Neuronal stem cell (in vitro differentiated cells): Measurements from ENCODE around the gene PARP3.
"Not testable (repeated sequence)": the region's sequence is repeated elsewhere in the genome, so short reads cannot be mapped to it uniquely, and the experiment has no call there.

Source experiments
- DNase-seq: peaks from one replicate; pipeline ENCODE4 v3.0.0-alpha.2; 2013; ENCODE audit warnings: low spot score
- H2AFZ ChIP-seq: one replicate; pipeline ENCODE4 v1.6.1; 2013; ENCODE audit warnings: mild to moderate bottlenecking, low read length, inconsistent platforms
- H2AK5ac ChIP-seq: 2 replicates; pipeline ENCODE4 v1.6.1; 2013; ENCODE audit warnings: low read depth, mild to moderate bottlenecking, inconsistent platforms, low read length, moderate library complexity, mixed read lengths
- H2BK120ac ChIP-seq: 2 replicates; pipeline ENCODE4 v1.6.1; 2013; ENCODE audit warnings: low read depth, mild to moderate bottlenecking, inconsistent platforms, low read length, moderate library complexity, mixed read lengths
- H2BK12ac ChIP-seq: one replicate; pipeline ENCODE4 v1.6.1; 2013; ENCODE audit warnings: low read length, inconsistent platforms
- H2BK15ac ChIP-seq: 2 replicates; pipeline ENCODE4 v1.6.1; 2013; ENCODE audit warnings: mild to moderate bottlenecking, low read length, inconsistent platforms, mixed read lengths
- H2BK5ac ChIP-seq: one replicate; pipeline ENCODE4 v1.6.1; 2013; ENCODE audit warnings: inconsistent platforms, mild to moderate bottlenecking, low read length, moderate library complexity
- H3K14ac ChIP-seq: one replicate; pipeline ENCODE4 v1.6.1; 2013; ENCODE audit warnings: low read length, inconsistent platforms
- H3K18ac ChIP-seq: 2 replicates; pipeline ENCODE4 v1.6.1; 2013; ENCODE audit warnings: low read length, inconsistent platforms
- H3K23ac ChIP-seq: 2 replicates; pipeline ENCODE4 v1.6.1; 2013; ENCODE audit warnings: low read depth, mild to moderate bottlenecking, mixed read lengths, low read length, inconsistent platforms; ENCODE audit not compliant: poor library complexity
- H3K27ac ChIP-seq: replicated peaks from 3 replicates; pipeline ENCODE4 v1.5.1; 2013; ENCODE audit warnings: low read length, inconsistent platforms
- H3K27me3 ChIP-seq, 3 experiments: 2 replicates each; pipeline ENCODE4 v1.6.1; 2013; ENCODE audit warnings: low read length in 3 of 3, mild to moderate bottlenecking in 2 of 3, inconsistent platforms in 1 of 3, low read depth in 1 of 3, mixed read lengths in 1 of 3, moderate library complexity in 1 of 3; ENCODE audit not compliant: control insufficient read depth in 3 of 3, insufficient read depth in 3 of 3
- H3K36me3 ChIP-seq, 2 donors: replicated peaks in 1 of 2; 2 replicates each; pipeline ENCODE4 v1.6.1; 2013; ENCODE audit warnings: low read length in 2 of 2; ENCODE audit not compliant: control insufficient read depth in 2 of 2, insufficient read depth in 2 of 2
- H3K4ac ChIP-seq: 2 replicates; pipeline ENCODE4 v1.6.1; 2013; ENCODE audit warnings: inconsistent platforms, mild to moderate bottlenecking, low read length, moderate library complexity
- H3K4me1 ChIP-seq, 2 donors: 1 replicate in 1 of 2; 2 replicates in 1 of 2; pipeline ENCODE4 v1.6.1; 2013; ENCODE audit warnings: low read length in 2 of 2, low read depth in 1 of 2; ENCODE audit not compliant: control insufficient read depth in 2 of 2, insufficient read depth in 1 of 2
- H3K4me2 ChIP-seq: one replicate; pipeline ENCODE4 v1.6.1; 2013; ENCODE audit warnings: mild to moderate bottlenecking, low read length, inconsistent platforms; ENCODE audit not compliant: insufficient read depth, poor library complexity, severe bottlenecking
- H3K4me3 ChIP-seq, 2 donors: 2 replicates each; pipeline ENCODE4 v1.5.1; 2013; ENCODE audit warnings: low read length in 2 of 2, mild to moderate bottlenecking in 2 of 2, inconsistent platforms in 1 of 2, moderate library complexity in 1 of 2
- H3K79me1 ChIP-seq: one replicate; pipeline ENCODE4 v1.6.1; 2013; ENCODE audit warnings: low read depth, mild to moderate bottlenecking, inconsistent platforms, low read length, moderate library complexity
- H3K9ac ChIP-seq: one replicate; pipeline ENCODE4 v1.6.1; 2013; ENCODE audit warnings: mild to moderate bottlenecking, low read depth, low read length, inconsistent platforms; ENCODE audit not compliant: poor library complexity
- H3K9me3 ChIP-seq, 2 donors: replicated peaks in 1 of 2; 2 replicates each; pipeline versions ENCODE3 to v1.6.1; 2013; ENCODE audit warnings: low read length in 2 of 2, mild to moderate bottlenecking in 2 of 2, inconsistent platforms in 1 of 2, low read depth in 1 of 2, mixed read lengths in 1 of 2, moderate library complexity in 1 of 2; ENCODE audit not compliant: control insufficient read depth in 2 of 2, insufficient read depth in 1 of 2
- H4K8ac ChIP-seq: one replicate; pipeline ENCODE4 v1.6.1; 2013; ENCODE audit warnings: low read depth, mild to moderate bottlenecking, inconsistent platforms, low read length, moderate library complexity
- H4K91ac ChIP-seq: one replicate; pipeline ENCODE4 v1.6.1; 2013; ENCODE audit warnings: low read length, low read depth, mild to moderate bottlenecking, inconsistent platforms; ENCODE audit not compliant: poor library complexity
- WGBS, 2 donors: extraction: QIAGEN DNeasy Blood & Tissue Kit; methylation state at CpG; one replicate each; pipeline ENCODE4 v1.1.7; 2013; ENCODE audit warnings: missing lambda C conversion rate in 2 of 2, mixed read lengths in 1 of 2; ENCODE audit not compliant: insufficient read length in 2 of 2, insufficient replicate concordance in 1 of 2; ENCODE audit errors: extremely low coverage in 2 of 2; 5-methylcytosine and 5-hydroxymethylcytosine counted together

The PARP3 gene

GRCh38 chr3:51897391-51897790 lies 44.8 kb upstream of the PARP3 start:
- H2BK5ac ChIP-seq = no peak overlapping the region
- H2AK5ac ChIP-seq = no peak overlapping the region
- no peaks in the 10 kb centered on the region for H3K27me3 ChIP-seq
- H3K4ac ChIP-seq = no peak overlapping the region
- no peak overlapping the region for H3K27ac ChIP-seq
- H2BK120ac ChIP-seq = no peak overlapping the region
- H3K9me3 ChIP-seq = no peaks in the 10 kb centered on the region
- H2BK15ac ChIP-seq = no peak overlapping the region
- no peak overlapping the region for H3K14ac ChIP-seq
- H4K8ac ChIP-seq = no peak overlapping the region
- peaks cover 0 to 3% of the 10 kb centered on the region in 2 donors for H3K4me1 ChIP-seq
- WGBS, 2 donors = no CpG with 5 or more reads among the region's 15 CpGs
- H2AFZ ChIP-seq = no peak overlapping the region
- no peak overlapping the region for H3K23ac ChIP-seq
- no peaks in the 10 kb centered on the region for H3K79me1 ChIP-seq
- no peak overlapping the region for H2BK12ac ChIP-seq
- H3K18ac ChIP-seq = no peak overlapping the region
- H4K91ac ChIP-seq = no peak overlapping the region
- DNase-seq = no peak
- H3K9ac ChIP-seq = no peak overlapping the region
- H3K4me2 ChIP-seq = no peak overlapping the region
- no peak overlapping the region for H3K4me3 ChIP-seq
- H3K36me3 ChIP-seq = no peaks in the 10 kb centered on the region

- not testable (repeated sequence) for H3K27me3 ChIP-seq, H2BK15ac ChIP-seq, H2BK5ac ChIP-seq, H3K9me3 ChIP-seq, H2BK120ac ChIP-seq, H3K27ac ChIP-seq, H3K4me2 ChIP-seq, H3K4ac ChIP-seq, H2AK5ac ChIP-seq, H3K9ac ChIP-seq, H3K14ac ChIP-seq, H4K8ac ChIP-seq, H2BK12ac ChIP-seq, H4K91ac ChIP-seq, H2AFZ ChIP-seq, H3K18ac ChIP-seq, H3K79me1 ChIP-seq, H3K36me3 ChIP-seq, DNase-seq, H3K4me1 ChIP-seq, H3K4me3 ChIP-seq, H3K23ac ChIP-seq
- no CpG with 5 or more reads among the region's 7 CpGs for WGBS, 2 donors
These were observed 42.1 kb upstream of the PARP3 start for GRCh38 chr3:51900043-51900442.

DNA sequence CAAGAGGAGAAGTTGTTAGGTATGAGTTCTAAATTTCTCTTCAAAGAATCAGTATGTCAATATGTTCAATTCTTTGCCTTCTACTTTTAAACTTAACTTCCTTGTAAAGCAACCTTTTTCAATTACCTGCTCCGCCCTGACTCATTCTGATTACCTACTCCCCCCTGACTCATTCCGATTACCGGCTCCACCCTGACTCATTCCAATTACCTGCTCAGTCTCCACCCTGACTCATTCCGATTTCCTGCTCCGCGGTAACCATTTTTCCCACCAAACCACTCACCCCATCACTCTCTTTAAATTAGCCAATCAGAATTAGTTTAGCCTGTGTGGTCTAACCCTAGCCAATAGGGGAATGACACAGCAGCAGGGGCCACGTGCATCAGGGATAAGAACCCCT lies 39.8 kb upstream of the PARP3 start:
- not testable (repeated sequence) for H3K4me2 ChIP-seq, H3K9me3 ChIP-seq, H3K9ac ChIP-seq, H3K4ac ChIP-seq, H3K14ac ChIP-seq, H2AK5ac ChIP-seq, H3K27me3 ChIP-seq, H4K8ac ChIP-seq, H3K4me1 ChIP-seq, H2BK12ac ChIP-seq, H3K4me3 ChIP-seq, DNase-seq, H3K23ac ChIP-seq, H2BK120ac ChIP-seq, H3K18ac ChIP-seq, H3K36me3 ChIP-seq, H4K91ac ChIP-seq, H2AFZ ChIP-seq, H2BK5ac ChIP-seq, H3K27ac ChIP-seq, H3K79me1 ChIP-seq, H2BK15ac ChIP-seq
- WGBS, 2 donors = no CpG with 5 or more reads among the region's 7 CpGs

- Histone ChIP-seq H3K79me1 (no peaks in the 10 kb centered on the region), H4K8ac (no peak overlapping the region), H3K9me3 (peaks cover 0 to 4% of the 10 kb centered on the region in 2 donors), H3K18ac (no peak overlapping the region), H3K14ac (no peak overlapping the region), H2BK15ac (no peak overlapping the region), H2AFZ (no peak overlapping the region), H3K9ac (peak overlapping the region; percentile 64), H2BK5ac (no peak overlapping the region), H3K36me3 (no peaks in the 10 kb centered on the region), H3K27me3 (no peaks in the 10 kb centered on the region), H3K27ac (no peak overlapping the region), H3K4me1 (no peaks in the 10 kb centered on the region), H3K23ac (peak overlapping the region; percentile 8), H2BK120ac (no peak overlapping the region), H2BK12ac (no peak overlapping the region), H3K4ac (no peak overlapping the region), H3K4me2 (no peak overlapping the region), H2AK5ac (no peak overlapping the region), H3K4me3 (peak overlapping the region in 1 of 2 donors; percentile 22), H4K91ac (no peak overlapping the region)
- no peak for DNase-seq
- no CpG with 5 or more reads among the region's 2 CpGs for WGBS, 2 donors
These were observed 37.9 kb upstream of the PARP3 start for GRCh38 chr3:51904034-51904823.
